ENCODE results near the gene RAB6B. TPM values are rescaled to one million over a fixed set of nuclear protein-coding genes. Genes with fewer than 3 reads are reported as not detected.

The RAB6B gene
- total and polyA plus RNA-seq, 4 donors, result 1.8 to 5.1 (median 3.2) TPM

DNA sequence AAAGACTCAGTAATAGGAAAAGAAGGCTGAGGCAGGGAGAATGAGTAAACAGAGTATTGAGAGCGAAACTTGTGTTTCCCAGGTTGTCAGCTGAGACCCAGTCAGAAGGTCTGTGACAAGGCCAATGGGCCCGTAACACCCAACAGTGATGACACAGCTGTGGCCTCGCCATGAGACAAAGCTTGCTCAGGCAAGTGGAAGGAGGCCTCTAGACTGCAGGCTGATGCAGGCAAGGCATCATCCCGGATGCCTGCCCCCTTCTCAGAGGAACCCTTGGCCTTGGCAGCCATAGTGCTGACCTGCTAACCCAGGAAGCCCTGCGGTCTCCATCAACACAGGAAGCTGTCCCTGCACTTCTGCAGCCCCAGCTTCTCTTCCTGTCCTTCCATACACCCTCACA, 15.4 kb downstream of the RAB6B start:
- Histone ChIP-seq H3K9me3 (ENCODE audit: control insufficient read depth in 4 of 4, insufficient read depth in 3 of 4, low read length in 3 of 4) (peaks cover 0 to 4% (median 0%) of the 10 kb centered on the region in 4 donors), H3K27ac (ENCODE audit: low read depth in 1 of 2, low read length in 1 of 2) (no peak overlapping the region), H3K36me3 (ENCODE audit: control insufficient read depth in 4 of 4, insufficient read depth in 4 of 4, low read length in 4 of 4) (no peaks in the 10 kb centered on the region), H3K4me1 (ENCODE audit: control insufficient read depth in 5 of 5, insufficient read depth in 5 of 5, low read length in 5 of 5) (no peaks in the 10 kb centered on the region), H3K4me3 (no peak overlapping the region), H3K9ac (ENCODE audit: insufficient read depth in 1 of 2, low read length in 2 of 2) (no peak overlapping the region), H3K27me3 (ENCODE audit: control insufficient read depth in 3 of 3, insufficient read depth in 3 of 3, low read length in 2 of 3) (no peaks in the 10 kb centered on the region)
- DNase-seq (no peak), ATAC-seq (ENCODE audit: insufficient read depth, low FRiP score) (peak; percentile 25)
- WGBS, 2 donors, result 84 to 89% methylated on average over 5 of the region's 5 CpGs
- TF ChIP-seq, protein P1, sequence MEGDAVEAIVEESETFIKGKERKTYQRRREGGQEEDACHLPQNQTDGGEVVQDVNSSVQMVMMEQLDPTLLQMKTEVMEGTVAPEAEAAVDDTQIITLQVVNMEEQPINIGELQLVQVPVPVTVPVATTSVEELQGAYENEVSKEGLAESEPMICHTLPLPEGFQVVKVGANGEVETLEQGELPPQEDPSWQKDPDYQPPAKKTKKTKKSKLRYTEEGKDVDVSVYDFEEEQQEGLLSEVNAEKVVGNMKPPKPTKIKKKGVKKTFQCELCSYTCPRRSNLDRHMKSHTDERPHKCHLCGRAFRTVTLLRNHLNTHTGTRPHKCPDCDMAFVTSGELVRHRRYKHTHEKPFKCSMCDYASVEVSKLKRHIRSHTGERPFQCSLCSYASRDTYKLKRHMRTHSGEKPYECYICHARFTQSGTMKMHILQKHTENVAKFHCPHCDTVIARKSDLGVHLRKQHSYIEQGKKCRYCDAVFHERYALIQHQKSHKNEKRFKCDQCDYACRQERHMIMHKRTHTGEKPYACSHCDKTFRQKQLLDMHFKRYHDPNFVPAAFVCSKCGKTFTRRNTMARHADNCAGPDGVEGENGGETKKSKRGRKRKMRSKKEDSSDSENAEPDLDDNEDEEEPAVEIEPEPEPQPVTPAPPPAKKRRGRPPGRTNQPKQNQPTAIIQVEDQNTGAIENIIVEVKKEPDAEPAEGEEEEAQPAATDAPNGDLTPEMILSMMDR (IDR thresholded peaks at IDR 0.05; ENCODE audit: control extremely low read depth, extremely low read depth), result no peak

DNA sequence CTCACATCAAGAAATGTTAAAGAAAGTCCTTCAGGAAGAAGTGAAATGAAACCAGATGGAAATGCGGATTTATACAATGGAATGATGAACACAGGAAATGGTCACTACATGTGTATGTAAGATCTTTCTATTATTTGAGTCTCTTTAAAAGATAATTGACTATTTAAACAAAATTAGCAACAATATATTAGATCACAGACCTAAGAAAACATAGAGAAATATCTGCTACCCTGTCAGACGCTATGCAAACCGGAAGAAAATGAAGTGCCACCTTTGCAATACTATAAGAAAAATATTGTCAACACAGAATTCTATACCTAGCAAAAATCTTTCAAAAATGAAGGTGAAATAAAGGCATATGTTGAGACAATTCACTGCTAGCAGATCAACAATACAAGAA, 17.2 kb downstream of the RAB6B start:
- 82 to 96% methylated on average over 3 of the region's 3 CpGs for WGBS, 2 donors
- no peaks in the 10 kb centered on the region for H3K36me3 ChIP-seq (ENCODE audit: control insufficient read depth in 4 of 4, insufficient read depth in 4 of 4, low read length in 4 of 4)
- H3K9ac ChIP-seq (ENCODE audit: insufficient read depth in 1 of 2, low read length in 2 of 2), result no peak overlapping the region
- no peak for ATAC-seq (ENCODE audit: insufficient read depth, low FRiP score)
- no peaks in the 10 kb centered on the region for H3K27me3 ChIP-seq (ENCODE audit: control insufficient read depth in 3 of 3, insufficient read depth in 3 of 3, low read length in 2 of 3)
- H3K4me1 ChIP-seq (ENCODE audit: control insufficient read depth in 5 of 5, insufficient read depth in 5 of 5, low read length in 5 of 5), result no peaks in the 10 kb centered on the region
- H3K27ac ChIP-seq (ENCODE audit: low read depth in 1 of 2, low read length in 1 of 2), result no peak overlapping the region
- no peak for DNase-seq
- TF ChIP-seq, protein P1 (IDR thresholded peaks at IDR 0.05; ENCODE audit: control extremely low read depth, extremely low read depth), result no peak
- H3K4me3 ChIP-seq, result no peak overlapping the region
- H3K9me3 ChIP-seq (ENCODE audit: control insufficient read depth in 4 of 4, insufficient read depth in 3 of 4, low read length in 3 of 4), result peaks cover 0 to 4% (median 0%) of the 10 kb centered on the region in 4 donors

DNA sequence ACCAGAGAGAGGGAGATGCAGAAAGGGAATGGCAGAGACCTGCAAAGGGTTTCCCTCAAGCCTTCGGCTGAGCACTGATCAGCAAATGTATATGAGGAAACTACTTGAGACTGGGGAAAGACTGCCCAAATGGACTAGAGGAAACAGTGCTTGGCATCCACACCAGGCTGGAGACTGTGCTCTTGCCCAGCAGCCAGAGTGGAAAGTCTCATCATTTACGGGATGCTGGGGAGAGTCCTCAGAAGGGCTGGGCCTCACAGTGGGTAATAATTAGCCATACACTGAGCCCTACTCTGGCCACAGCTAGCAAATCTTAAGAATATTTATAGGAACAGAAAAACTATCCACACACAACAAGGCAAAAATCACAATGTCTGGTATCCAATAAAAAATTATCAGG, 18.5 kb downstream of the RAB6B start:
- H3K4me1 ChIP-seq (ENCODE audit: control insufficient read depth in 5 of 5, insufficient read depth in 5 of 5, low read length in 5 of 5), result no peaks in the 10 kb centered on the region

More for the DNA sequence above, 18.5 kb downstream of the RAB6B start:
- Histone ChIP-seq H3K9ac (ENCODE audit: insufficient read depth in 1 of 2, low read length in 2 of 2) (no peak overlapping the region), H3K4me3 (no peak overlapping the region), H3K36me3 (ENCODE audit: control insufficient read depth in 4 of 4, insufficient read depth in 4 of 4, low read length in 4 of 4) (no peaks in the 10 kb centered on the region), H3K9me3 (ENCODE audit: control insufficient read depth in 4 of 4, insufficient read depth in 3 of 4, low read length in 3 of 4) (peaks cover 0 to 4% (median 0%) of the 10 kb centered on the region in 4 donors), H3K27ac (ENCODE audit: low read depth in 1 of 2, low read length in 1 of 2) (no peak overlapping the region), H3K27me3 (ENCODE audit: control insufficient read depth in 3 of 3, insufficient read depth in 3 of 3, low read length in 2 of 3) (no peaks in the 10 kb centered on the region)
- TF ChIP-seq, protein P1 (IDR thresholded peaks at IDR 0.05; ENCODE audit: control extremely low read depth, extremely low read depth), result no peak
- DNase-seq, result no peak
- no peak for ATAC-seq (ENCODE audit: insufficient read depth, low FRiP score)
- WGBS, 2 donors, result 92 to 100% methylated on average over 2 of the region's 2 CpGs
